Activated T-cell treated with anti-CD3 and anti-CD28 coated beads for 4 hours (primary cell): ENCODE data around the gene KLHDC7B.

Experiments
- DNase-seq: peaks from one replicate; pipeline ENCODE4 v3.0.0-alpha.2; 2020

The KLHDC7B gene

DNA sequence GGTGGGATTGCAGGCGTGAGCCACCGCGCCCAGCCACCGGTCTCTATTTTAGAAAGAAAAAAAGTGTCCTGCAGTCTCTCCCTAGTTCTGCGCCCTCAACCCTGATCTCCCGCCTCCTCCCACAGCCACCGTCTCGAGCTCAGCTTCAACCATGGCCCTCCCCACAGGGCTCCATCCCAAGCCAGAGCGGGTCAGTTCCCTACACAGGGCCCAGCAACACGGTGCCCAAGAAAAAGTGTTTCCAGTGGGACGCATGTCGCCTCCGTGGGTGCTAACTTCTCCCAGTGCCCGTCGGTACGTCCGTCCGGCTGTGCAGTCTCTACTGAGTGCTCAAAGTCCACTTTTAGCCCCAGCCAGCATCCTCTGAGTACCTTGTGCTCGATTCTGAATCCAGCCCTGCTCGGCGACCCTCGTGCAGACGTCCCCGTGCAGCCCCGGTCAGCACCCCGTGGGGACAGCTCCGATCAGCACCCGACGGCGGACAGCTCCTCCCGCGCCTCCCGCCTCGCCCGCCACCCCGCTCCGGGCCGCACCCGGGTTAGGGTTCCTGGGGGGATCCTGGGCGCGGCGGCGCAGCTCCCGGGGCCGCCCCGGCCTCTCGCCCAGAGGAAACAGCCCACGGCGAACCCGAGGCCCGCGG is 54.2 kb downstream of the KLHDC7B start:
- DNase-seq, result no peak

DNA sequence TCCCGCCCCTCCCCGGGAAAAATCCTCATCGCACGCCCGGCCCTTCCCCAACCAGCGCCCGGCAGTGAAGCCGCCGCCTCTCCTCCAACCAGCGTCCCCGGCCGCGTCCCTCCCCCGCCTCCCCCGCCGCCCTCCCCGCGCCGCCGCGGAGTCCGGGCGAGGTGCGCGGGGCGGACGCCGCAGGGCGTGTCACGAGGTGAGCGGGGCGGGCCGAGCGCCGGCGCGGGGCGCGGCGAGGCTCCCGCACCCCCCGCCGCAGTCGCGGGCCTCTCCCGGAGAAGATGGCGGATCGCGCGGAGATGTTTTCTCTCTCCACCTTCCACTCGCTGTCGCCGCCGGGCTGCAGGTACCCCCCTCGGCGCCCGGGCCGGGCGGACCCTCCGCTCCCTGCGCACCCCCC is 54.8 kb downstream of the KLHDC7B start, which contains the start of gene MAPK8IP2:
Gene MAPK8IP2, plus strand, starts transcription at position 256 of the 400 bp plus-strand sequence. Its CDS starts 26 bp downstream, at position 282.
- no peak for DNase-seq
